Measurements from ENCODE around the gene IL17RA.
A peak's percentile ranks its signal among the peaks of the same experiment; 100 is the strongest.
"Not testable (repeated sequence)": the region's sequence is repeated elsewhere in the genome, so short reads cannot be mapped to it uniquely, and the experiment has no call there.

The IL17RA gene, protein sequence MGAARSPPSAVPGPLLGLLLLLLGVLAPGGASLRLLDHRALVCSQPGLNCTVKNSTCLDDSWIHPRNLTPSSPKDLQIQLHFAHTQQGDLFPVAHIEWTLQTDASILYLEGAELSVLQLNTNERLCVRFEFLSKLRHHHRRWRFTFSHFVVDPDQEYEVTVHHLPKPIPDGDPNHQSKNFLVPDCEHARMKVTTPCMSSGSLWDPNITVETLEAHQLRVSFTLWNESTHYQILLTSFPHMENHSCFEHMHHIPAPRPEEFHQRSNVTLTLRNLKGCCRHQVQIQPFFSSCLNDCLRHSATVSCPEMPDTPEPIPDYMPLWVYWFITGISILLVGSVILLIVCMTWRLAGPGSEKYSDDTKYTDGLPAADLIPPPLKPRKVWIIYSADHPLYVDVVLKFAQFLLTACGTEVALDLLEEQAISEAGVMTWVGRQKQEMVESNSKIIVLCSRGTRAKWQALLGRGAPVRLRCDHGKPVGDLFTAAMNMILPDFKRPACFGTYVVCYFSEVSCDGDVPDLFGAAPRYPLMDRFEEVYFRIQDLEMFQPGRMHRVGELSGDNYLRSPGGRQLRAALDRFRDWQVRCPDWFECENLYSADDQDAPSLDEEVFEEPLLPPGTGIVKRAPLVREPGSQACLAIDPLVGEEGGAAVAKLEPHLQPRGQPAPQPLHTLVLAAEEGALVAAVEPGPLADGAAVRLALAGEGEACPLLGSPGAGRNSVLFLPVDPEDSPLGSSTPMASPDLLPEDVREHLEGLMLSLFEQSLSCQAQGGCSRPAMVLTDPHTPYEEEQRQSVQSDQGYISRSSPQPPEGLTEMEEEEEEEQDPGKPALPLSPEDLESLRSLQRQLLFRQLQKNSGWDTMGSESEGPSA

DNA sequence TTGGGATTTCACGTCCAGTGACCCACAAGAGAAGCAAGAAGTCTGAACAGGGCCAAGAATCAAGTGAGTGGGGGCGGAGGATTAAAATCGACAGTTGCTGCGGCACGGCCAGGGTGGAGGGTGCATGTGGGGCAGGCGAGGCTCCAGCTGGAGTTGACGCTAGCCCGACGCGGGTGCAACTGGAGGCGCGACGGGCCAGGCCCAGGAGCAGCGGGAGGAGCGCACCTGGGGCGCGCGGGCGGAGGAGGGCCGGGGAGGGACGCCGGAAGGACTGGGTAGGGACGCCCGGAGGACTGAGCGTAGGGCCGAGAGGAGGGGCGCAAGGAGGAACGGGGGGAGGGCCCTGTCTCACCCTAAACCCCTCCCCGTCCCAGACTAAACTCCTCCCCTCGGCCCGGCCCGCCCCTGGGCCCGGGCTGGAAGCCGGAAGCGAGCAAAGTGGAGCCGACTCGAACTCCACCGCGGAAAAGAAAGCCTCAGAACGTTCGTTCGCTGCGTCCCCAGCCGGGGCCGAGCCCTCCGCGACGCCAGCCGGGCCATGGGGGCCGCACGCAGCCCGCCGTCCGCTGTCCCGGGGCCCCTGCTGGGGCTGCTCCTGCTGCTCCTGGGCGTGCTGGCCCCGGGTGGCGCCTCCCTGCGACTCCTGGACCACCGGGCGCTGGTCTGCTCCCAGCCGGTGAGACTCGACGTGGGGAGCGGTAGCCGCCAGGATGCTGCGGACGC, at the start of gene IL17RA:
TSS of gene IL17RA (plus strand) at position 447 of the 723 bp plus-strand sequence. CDS start at position 539, 92 bp downstream.
- DNase-seq (ENCODE audit: low read depth): peak; percentile 49
- in situ Hi-C loops (cut with HindIII; ENCODE audit: low sequenced_read_pairs): no loop called here
- H3K4me3 ChIP-seq (ENCODE audit: low read depth, low read length): peak within 1 kb of the TSS; percentile 86
- TF ChIP-seq, protein P1, sequence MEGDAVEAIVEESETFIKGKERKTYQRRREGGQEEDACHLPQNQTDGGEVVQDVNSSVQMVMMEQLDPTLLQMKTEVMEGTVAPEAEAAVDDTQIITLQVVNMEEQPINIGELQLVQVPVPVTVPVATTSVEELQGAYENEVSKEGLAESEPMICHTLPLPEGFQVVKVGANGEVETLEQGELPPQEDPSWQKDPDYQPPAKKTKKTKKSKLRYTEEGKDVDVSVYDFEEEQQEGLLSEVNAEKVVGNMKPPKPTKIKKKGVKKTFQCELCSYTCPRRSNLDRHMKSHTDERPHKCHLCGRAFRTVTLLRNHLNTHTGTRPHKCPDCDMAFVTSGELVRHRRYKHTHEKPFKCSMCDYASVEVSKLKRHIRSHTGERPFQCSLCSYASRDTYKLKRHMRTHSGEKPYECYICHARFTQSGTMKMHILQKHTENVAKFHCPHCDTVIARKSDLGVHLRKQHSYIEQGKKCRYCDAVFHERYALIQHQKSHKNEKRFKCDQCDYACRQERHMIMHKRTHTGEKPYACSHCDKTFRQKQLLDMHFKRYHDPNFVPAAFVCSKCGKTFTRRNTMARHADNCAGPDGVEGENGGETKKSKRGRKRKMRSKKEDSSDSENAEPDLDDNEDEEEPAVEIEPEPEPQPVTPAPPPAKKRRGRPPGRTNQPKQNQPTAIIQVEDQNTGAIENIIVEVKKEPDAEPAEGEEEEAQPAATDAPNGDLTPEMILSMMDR (IDR thresholded peaks at IDR 0.05; ENCODE audit: low read depth, low read length, missing control alignments): no peak

DNA sequence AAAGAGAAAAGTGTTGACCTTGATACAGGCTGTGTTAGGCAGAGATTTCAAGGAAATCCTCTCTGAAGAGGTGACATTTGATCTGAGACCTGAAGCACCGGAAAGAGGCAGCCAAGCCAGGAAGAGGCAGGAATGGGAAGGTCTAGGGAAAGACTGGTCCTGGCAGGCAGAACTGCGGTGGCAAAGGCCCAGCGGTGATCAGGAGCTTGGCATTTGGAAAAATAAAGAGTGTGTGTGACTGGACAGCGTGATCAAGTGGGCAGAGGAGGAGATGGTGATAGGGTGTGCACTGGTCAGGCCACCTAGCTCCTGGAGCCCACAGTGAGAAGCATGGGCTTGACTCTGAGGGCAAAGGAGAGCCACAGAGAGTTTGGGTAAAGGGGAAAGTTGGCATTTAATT, 49.6 kb upstream of the IL17RA start:
- TF ChIP-seq, protein P1 (IDR thresholded peaks at IDR 0.05; ENCODE audit: low read depth, low read length, missing control alignments): no peak
- H3K4me3 ChIP-seq (ENCODE audit: low read depth, low read length): no peak overlapping the region
- DNase-seq (ENCODE audit: low read depth): no peak
- in situ Hi-C loops (cut with HindIII; ENCODE audit: low sequenced_read_pairs): no loop called here

DNA sequence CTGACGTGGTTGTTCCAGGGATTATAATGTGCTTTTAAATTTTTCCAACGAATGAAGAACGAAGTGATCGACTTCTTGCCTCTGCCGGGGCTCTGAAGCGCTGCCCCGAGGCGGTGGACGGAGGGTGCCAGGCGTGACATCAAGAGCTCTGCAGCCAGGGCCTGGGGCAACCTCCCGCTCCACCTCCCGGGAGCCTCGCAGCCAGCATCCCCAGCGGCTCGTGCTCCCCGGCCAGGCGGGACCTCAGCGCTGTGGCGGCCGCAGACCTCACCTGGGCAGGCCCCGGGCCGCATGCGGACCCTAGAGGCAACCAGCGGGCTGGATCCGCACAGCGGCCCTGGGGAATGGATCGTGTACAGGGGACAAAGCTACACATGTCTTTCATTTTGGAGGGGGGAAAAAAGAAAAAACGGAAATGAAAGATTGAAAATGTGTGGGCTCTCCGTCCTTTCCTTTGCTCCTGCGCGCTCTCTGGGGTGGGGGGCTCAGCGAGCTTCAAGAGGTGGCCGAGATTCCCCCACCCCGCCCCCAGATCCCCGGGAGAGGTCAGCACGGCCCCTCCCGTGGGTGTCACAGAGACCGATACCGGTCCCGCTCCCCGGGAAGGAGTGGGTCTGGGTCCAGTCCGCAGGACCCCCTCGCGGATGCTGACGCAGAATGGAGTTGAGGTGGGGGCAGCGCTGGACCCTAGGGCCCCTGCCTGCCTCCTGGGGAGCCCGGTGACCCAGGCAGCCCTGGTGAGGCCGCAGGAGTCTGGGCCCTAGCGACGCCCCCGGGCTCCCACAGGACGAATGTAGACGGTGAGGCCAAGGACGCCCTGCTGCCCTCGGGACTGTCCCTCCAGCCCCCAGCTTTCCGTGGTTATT, 48.6 kb upstream of the IL17RA start:
- DNase-seq (ENCODE audit: low read depth); in situ Hi-C loops (cut with HindIII; ENCODE audit: low sequenced_read_pairs); H3K4me3 ChIP-seq (ENCODE audit: low read depth, low read length): not testable (repeated sequence)

DNA sequence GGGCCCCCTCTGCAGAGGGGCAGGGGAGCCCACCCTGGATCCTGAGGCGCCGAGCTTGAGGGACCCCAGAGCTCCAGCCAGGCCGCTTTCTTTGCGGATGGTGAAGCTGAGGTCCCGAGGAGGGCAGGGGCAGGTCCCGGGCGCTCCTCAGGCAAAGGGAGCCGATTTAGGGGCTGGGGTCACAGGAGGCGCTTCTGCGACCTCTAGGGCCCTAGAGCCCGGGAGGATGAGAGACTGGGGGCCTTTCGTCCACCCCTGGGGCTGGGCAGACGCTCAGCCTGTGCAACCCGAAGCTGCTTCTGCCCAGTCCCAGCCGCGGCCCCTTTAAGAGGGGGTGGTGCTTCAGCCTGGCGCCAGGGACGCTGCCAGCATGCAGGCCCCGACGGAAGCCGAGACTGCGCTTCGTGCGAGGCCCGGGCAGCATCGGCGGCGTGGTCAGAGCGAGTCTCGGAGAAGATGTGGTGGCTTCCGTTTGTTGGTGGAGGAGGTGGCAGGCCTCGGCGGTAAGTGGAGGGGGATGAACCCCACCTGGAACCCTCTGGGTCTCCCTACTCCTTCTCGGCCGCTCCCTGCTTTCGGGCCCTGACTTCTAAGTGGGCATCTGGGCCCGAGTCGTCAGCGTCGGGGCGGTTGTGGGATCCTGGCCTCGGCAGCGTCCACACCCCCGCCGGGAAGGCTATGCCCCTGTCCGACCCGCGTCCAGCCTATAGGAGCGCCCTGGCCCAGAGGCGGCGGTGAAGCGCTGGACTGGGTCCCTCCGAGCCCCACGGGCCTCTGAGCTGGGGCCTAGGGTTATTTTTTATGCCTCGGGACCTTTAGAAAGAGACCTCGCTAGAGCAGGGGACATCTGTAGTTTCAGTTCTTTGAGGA, 47.7 kb upstream of the IL17RA start:
- H3K4me3 ChIP-seq (ENCODE audit: low read depth, low read length); in situ Hi-C loops (cut with HindIII; ENCODE audit: low sequenced_read_pairs); DNase-seq (ENCODE audit: low read depth): not testable (repeated sequence)

DNA sequence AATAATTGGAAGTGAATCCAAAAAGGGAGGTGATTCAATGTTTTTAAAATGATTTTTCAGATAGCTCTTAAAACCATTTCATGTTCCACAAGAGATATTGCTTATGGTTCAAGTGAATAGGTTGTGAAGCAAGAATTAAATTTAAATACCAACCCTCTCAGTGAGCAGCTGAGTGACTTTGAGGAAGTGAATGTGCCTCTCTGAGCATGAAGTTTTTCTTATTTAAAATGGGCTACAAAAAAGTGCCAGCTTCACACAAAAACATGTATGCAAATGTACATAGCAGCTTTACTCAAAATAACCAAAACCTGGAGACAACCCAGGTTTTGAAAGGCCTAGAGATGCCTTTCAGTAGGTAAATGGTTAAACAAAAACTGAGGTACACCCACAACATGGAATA, 41.3 kb upstream of the IL17RA start:
- TF ChIP-seq, protein P1 (IDR thresholded peaks at IDR 0.05; ENCODE audit: low read depth, low read length, missing control alignments): no peak
- H3K4me3 ChIP-seq (ENCODE audit: low read depth, low read length): no peak overlapping the region
- in situ Hi-C loops (cut with HindIII; ENCODE audit: low sequenced_read_pairs): no loop called here
- DNase-seq (ENCODE audit: low read depth): no peak

DNA sequence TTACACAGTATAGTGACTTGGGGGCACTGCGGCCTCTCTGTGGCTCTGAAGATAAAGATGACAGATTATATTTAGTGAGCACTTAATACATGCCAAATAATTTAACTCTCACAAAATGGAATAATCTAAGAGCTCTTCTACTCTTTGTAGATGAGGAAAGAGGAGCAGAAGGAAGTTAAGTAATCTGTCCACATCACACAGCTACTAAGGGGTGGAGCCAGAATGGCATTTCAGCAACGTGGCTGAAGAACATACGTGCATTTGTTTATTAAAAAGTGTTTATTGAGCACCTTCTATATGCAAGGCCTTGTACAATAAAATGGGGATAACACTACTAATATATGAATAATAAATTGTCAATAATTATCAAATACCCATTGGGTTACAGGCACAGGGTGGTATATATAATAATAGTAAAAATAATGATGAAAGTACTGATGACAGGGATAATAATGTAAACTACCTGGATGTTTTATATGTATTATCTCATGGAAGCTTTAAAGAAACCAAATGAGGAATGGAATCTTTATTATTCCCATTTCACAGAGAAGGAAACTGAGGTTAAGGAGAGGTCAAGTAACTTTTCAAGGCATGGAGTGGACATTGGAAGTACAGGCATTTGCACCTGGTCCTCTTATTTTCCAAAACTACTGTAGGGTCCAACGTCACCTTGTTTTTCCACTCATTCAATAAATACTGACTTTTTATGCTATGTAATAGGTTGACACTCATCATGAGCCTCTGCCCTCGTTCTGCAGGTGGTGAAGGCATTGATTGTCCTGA, 38.0 kb upstream of the IL17RA start:
- H3K4me3 ChIP-seq (ENCODE audit: low read depth, low read length): no peak overlapping the region
- DNase-seq (ENCODE audit: low read depth): no peak
- TF ChIP-seq, protein P1 (IDR thresholded peaks at IDR 0.05; ENCODE audit: low read depth, low read length, missing control alignments): no peak
- in situ Hi-C loops (cut with HindIII; ENCODE audit: low sequenced_read_pairs): no loop called here
